Chondrocyte (in vitro differentiated cells): ENCODE measurements around the gene ARNT2. TPM values are rescaled to one million over a fixed set of nuclear protein-coding genes. Genes with fewer than 3 reads are reported as not detected.
"Not testable (repeated sequence)": the region's sequence is repeated elsewhere in the genome, so short reads cannot be mapped to it uniquely, and the experiment has no call there.

ENCODE experiments used
- DNase-seq: peaks from one replicate; pipeline ENCODE4 v3.0.0; 2021; ENCODE audit warnings: mixed read lengths, low spot score
- H3K27ac Mint-ChIP-seq: one replicate; pipeline ENCODE4 v1.8.0; 2021; ENCODE audit warnings: mild to moderate bottlenecking, moderate library complexity, mixed read lengths; ENCODE audit not compliant: unreplicated experiment
- H3K27me3 Mint-ChIP-seq: 2 replicates; pipeline ENCODE4 v1.8.0; 2021; ENCODE audit warnings: low read depth, mixed read lengths
- H3K36me3 Mint-ChIP-seq: 2 replicates; pipeline ENCODE4 v1.8.0; 2021; ENCODE audit warnings: low read depth, mixed read lengths
- H3K4me1 Mint-ChIP-seq: 2 replicates; pipeline ENCODE4 v1.8.0; 2021; ENCODE audit warnings: low read depth, mild to moderate bottlenecking, mixed read lengths
- H3K4me3 Mint-ChIP-seq: one replicate; pipeline ENCODE4 v1.8.0; 2021; ENCODE audit warnings: mild to moderate bottlenecking, moderate library complexity, mixed read lengths; ENCODE audit not compliant: unreplicated experiment
- H3K9me3 Mint-ChIP-seq: 2 replicates; pipeline ENCODE4 v1.8.0; 2021; ENCODE audit warnings: low read depth, mixed read lengths
- total RNA-seq: library from RNA; stranded (reverse); gene quantifications from 3 replicates; pipeline ENCODE4 v1.2.1, GENCODE V29; 2021
- TF ChIP-seq, protein P1 (sequence below): fragments of 200-600 bp; sonication (generic); IDR thresholded peaks from 2 replicates; pipeline ENCODE4 v1.5.0; 2021; ENCODE audit warnings: antibody characterized with exemption, mild to moderate bottlenecking, moderate library complexity

The ARNT2 gene
- total RNA-seq, 1 donor from 2014 or later, result 20.2 TPM

DNA sequence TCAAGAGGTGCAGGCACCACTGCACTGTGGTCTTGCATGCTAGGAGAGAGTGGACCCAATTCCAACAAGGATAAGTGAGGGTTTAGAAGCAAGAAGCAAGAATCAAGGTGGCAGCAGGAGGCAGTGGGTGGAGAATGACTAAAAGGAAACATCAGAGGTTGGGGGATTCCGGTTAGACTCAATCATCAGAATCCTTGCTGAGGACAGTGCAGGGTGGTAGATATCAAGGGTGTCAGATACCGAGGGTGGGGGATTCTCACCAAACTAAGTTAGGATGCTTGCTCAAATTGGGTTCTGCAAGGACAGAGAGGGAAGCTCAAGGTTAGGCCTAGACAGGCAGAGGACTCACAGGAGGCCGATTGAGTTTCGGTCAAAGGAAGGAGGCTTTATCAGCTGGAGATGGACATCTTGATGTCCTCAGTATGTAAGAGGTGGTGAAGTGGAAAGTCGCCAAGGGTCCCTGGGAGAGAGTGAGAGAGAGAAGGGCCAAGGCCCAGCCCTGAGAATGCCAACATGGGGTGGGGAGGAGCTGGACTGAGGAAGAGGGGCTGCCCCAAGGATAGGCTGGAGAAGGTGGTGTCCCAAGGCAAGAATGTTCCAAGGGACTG, 102.2 kb downstream of the ARNT2 start:
- Mint-ChIP-seq H3K27ac (no peak overlapping the region), H3K9me3 (peaks cover 8% of the 10 kb centered on the region), H3K36me3 (peaks cover 16% of the 10 kb centered on the region), H3K4me1 (peaks cover 9% of the 10 kb centered on the region), H3K4me3 (no peak overlapping the region), H3K27me3 (no peaks in the 10 kb centered on the region)
- TF ChIP-seq, protein P1, sequence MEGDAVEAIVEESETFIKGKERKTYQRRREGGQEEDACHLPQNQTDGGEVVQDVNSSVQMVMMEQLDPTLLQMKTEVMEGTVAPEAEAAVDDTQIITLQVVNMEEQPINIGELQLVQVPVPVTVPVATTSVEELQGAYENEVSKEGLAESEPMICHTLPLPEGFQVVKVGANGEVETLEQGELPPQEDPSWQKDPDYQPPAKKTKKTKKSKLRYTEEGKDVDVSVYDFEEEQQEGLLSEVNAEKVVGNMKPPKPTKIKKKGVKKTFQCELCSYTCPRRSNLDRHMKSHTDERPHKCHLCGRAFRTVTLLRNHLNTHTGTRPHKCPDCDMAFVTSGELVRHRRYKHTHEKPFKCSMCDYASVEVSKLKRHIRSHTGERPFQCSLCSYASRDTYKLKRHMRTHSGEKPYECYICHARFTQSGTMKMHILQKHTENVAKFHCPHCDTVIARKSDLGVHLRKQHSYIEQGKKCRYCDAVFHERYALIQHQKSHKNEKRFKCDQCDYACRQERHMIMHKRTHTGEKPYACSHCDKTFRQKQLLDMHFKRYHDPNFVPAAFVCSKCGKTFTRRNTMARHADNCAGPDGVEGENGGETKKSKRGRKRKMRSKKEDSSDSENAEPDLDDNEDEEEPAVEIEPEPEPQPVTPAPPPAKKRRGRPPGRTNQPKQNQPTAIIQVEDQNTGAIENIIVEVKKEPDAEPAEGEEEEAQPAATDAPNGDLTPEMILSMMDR, result no peak
- DNase-seq, result no peak

DNA sequence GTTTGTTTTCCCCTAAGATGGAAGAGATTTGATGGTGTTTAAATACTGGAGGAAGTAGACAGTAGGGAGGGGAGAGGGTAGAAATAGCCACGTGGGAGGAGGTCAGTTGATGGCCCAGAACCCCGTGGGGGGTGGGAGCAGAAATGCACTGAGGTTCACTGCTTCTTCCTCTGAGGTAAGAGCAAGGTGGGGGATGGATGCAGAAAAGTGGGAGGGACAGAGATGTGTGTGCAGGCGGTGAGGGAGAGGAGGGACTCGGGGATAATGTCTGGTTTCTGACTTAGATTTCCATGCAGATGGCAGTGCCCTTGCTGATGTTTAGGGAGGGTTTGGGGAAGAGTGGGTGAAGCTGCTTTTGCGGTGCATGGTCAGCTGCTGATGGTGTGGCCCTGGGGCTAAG, 102.9 kb downstream of the ARNT2 start:
- H3K4me1 Mint-ChIP-seq, result peaks cover 7% of the 10 kb centered on the region
- H3K27ac Mint-ChIP-seq, result no peak overlapping the region
- no peaks in the 10 kb centered on the region for H3K27me3 Mint-ChIP-seq
- no peak overlapping the region for H3K4me3 Mint-ChIP-seq
- TF ChIP-seq, protein P1, result no peak
- H3K36me3 Mint-ChIP-seq, result peaks cover 16% of the 10 kb centered on the region
- DNase-seq, result no peak
- peaks cover 8% of the 10 kb centered on the region for H3K9me3 Mint-ChIP-seq

DNA sequence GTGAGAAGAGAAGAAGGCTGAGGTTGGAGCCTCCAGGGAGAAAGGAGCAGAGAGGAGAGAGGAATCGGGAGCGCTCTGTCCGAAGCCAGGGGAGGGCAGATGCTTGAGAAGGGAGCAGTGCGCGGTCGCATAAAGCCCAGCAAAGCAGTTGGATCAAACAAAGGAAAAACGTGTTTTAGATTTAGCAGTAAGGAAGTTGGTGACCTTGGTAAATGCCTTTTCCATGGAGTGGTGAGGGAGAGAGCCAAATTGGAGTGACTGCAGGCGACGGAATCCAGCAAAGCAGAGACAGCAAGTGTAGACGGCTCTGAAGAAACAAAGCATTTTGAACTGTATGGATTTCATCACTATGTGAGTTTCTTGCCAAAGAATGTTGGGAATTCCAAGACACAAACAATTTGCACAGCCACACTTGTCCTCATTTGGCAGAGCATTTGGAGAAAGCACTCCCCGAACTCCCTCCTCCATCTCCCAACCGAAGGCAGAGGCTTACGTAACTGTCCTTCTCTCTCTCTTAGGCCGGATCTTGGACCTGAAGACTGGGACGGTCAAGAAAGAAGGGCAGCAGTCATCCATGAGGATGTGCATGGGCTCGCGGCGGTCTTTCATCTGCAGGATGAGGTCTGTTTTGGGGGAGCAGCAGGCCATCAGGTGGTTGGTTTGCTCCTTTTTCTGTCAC, 103.6 kb downstream of the ARNT2 start:
- H3K27ac Mint-ChIP-seq, result no peak overlapping the region
- peaks cover 11% of the 10 kb centered on the region for H3K36me3 Mint-ChIP-seq
- TF ChIP-seq, protein P1, result no peak
- no peak overlapping the region for H3K4me3 Mint-ChIP-seq
- H3K4me1 Mint-ChIP-seq, result peaks cover 11% of the 10 kb centered on the region
- peaks cover 8% of the 10 kb centered on the region for H3K9me3 Mint-ChIP-seq
- H3K27me3 Mint-ChIP-seq, result no peaks in the 10 kb centered on the region
- DNase-seq, result no peak

DNA sequence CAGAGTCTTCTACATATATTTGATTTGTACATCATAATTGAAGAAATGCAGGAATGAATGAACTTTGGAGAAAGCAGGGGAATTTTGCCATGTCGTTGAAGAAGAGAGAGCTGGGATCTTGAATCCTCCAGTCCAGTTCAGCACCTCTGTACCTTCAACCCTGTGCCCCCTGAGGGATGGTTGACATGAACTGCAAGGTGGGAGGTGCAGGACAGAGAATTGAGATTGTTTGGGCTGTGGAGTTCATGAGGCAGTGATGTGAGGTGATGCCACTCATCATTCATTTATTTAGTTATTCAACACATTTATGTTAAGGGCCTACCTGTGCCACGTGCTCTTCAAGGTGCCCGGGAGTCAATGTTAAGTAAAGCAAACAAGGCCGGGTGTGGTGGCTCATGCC, 104.6 kb downstream of the ARNT2 start:
- Mint-ChIP-seq H3K4me3 (no peak overlapping the region), H3K9me3 (peaks cover 8% of the 10 kb centered on the region), H3K36me3 (peaks cover 11% of the 10 kb centered on the region), H3K4me1 (peaks cover 21% of the 10 kb centered on the region), H3K27me3 (no peaks in the 10 kb centered on the region), H3K27ac (no peak overlapping the region)
- TF ChIP-seq, protein P1, result no peak
- no peak for DNase-seq

DNA sequence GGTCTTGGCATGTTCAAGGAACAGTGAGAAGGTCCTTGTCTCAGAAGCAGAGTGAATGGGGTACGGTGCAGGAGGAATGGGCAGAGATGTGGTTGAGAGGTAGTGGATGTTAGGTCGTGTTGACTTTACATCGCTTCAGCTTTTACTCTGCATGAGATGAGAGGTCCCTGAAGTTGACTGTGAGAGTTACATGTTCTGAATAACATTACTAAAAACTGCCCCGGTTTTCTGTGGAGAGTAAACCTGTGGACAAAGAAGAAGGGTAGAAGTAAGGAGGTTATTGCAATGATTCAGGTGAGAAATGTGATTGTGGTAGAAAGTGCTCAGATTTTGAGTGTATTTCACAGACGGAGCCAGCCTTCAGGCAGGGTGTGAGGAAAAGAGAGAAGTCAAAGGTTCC, 105.6 kb downstream of the ARNT2 start:
- peaks cover 29% of the 10 kb centered on the region for H3K4me1 Mint-ChIP-seq
- H3K4me3 Mint-ChIP-seq, result no peak overlapping the region
- H3K27me3 Mint-ChIP-seq, result no peaks in the 10 kb centered on the region
- no peak for DNase-seq
- peaks cover 13% of the 10 kb centered on the region for H3K36me3 Mint-ChIP-seq
- TF ChIP-seq, protein P1, result no peak
- H3K9me3 Mint-ChIP-seq, result peaks cover 3% of the 10 kb centered on the region
- no peak overlapping the region for H3K27ac Mint-ChIP-seq

DNA sequence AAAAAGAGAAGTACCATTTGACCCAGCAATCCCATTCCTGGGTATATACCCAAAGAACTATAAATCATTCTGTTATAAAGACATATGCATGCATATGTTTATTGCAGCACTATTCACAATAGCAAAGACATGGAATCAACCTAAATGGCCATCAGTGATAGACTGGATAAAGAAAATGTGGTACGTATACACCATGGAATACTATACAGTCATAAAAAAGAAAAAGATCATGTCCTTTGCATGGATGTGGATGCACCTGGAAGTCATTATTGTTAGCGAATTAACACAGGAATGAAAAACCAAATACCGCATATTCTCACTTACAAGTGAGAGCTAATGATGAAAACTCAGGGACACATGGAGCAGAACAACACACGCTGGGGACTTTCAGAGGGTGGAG, 106.8 kb downstream of the ARNT2 start:
- H3K27me3 Mint-ChIP-seq, H3K9me3 Mint-ChIP-seq, H3K27ac Mint-ChIP-seq, DNase-seq, H3K4me3 Mint-ChIP-seq: not testable (repeated sequence)
- Mint-ChIP-seq H3K36me3 (peaks cover 15% of the 10 kb centered on the region), H3K4me1 (peaks cover 37% of the 10 kb centered on the region)
